Measurements from ENCODE around the gene PPP2R2B.

The PPP2R2B gene

GRCh38 chr5:146582051-146582596 lies 296.4 kb downstream of the PPP2R2B start:
- TF ChIP-seq YY1 (IDR thresholded peaks at IDR 0.05; ENCODE audit: low read depth) (no peak), TCF12 (IDR thresholded peaks at IDR 0.05; ENCODE audit: low read depth) (no peak), TEAD4 (IDR thresholded peaks at IDR 0.05) (no peak), FOXM1 (IDR thresholded peaks at IDR 0.05; ENCODE audit: borderline replicate concordance, low read depth) (no peak), REST (IDR thresholded peaks at IDR 0.05; ENCODE audit: low read depth) (no peak), RAD21 (IDR thresholded peaks at IDR 0.05; ENCODE audit: low read depth) (no peak), ZBTB7A (IDR thresholded peaks at IDR 0.05; ENCODE audit: low read depth) (no peak), NFIC (IDR thresholded peaks at IDR 0.05) (no peak), MAX (IDR thresholded peaks at IDR 0.05) (no peak), EGR1 (IDR thresholded peaks at IDR 0.05) (no peak)

- TF ChIP-seq REST (IDR thresholded peaks at IDR 0.05; ENCODE audit: low read depth): no peak
Measured at GRCh38 chr5:146580237-146580636, 298.3 kb downstream of the PPP2R2B start.

GRCh38 chr5:146574713-146575112 lies 303.8 kb downstream of the PPP2R2B start:
- TF ChIP-seq EP300 (IDR thresholded peaks at IDR 0.05; ENCODE audit: borderline replicate concordance) (no peak), YY1 (IDR thresholded peaks at IDR 0.05; ENCODE audit: low read depth) (no peak), NFIC (IDR thresholded peaks at IDR 0.05) (no peak), CEBPB (IDR thresholded peaks at IDR 0.05) (no peak), ZBTB7A (IDR thresholded peaks at IDR 0.05; ENCODE audit: low read depth) (no peak), MAX (IDR thresholded peaks at IDR 0.05) (no peak), RAD21 (IDR thresholded peaks at IDR 0.05; ENCODE audit: low read depth) (no peak), CREB1 (IDR thresholded peaks at IDR 0.05; ENCODE audit: low read depth) (no peak), EGR1 (IDR thresholded peaks at IDR 0.05) (no peak), TCF12 (IDR thresholded peaks at IDR 0.05; ENCODE audit: low read depth) (no peak), FOXM1 (IDR thresholded peaks at IDR 0.05; ENCODE audit: borderline replicate concordance, low read depth) (no peak), TEAD4 (IDR thresholded peaks at IDR 0.05) (no peak), REST (IDR thresholded peaks at IDR 0.05; ENCODE audit: low read depth) (no peak), TAF1 (IDR thresholded peaks at IDR 0.05; ENCODE audit: low read depth) (no peak), USF1 (IDR thresholded peaks at IDR 0.05) (no peak)

GRCh38 chr5:146568161-146568560 lies 310.4 kb downstream of the PPP2R2B start:
- TF ChIP-seq TAF1 (IDR thresholded peaks at IDR 0.05; ENCODE audit: low read depth) (no peak), RAD21 (IDR thresholded peaks at IDR 0.05; ENCODE audit: low read depth) (no peak), NFIC (IDR thresholded peaks at IDR 0.05) (no peak), CEBPB (IDR thresholded peaks at IDR 0.05) (no peak), EGR1 (IDR thresholded peaks at IDR 0.05) (no peak)

- TF ChIP-seq FOXM1 (IDR thresholded peaks at IDR 0.05; ENCODE audit: borderline replicate concordance, low read depth) (no peak), CEBPB (IDR thresholded peaks at IDR 0.05) (0 out of 2 replicates have a peak, but pooled peaks have one; percentile 34), RAD21 (IDR thresholded peaks at IDR 0.05; ENCODE audit: low read depth) (peak; percentile 54), REST (IDR thresholded peaks at IDR 0.05; ENCODE audit: low read depth) (no peak), YY1 (IDR thresholded peaks at IDR 0.05; ENCODE audit: low read depth) (peak; percentile 84), TCF12 (IDR thresholded peaks at IDR 0.05; ENCODE audit: low read depth) (no peak)
Measured at GRCh38 chr5:146565764-146566367, 312.7 kb downstream of the PPP2R2B start.
